Gastrocnemius medialis (tissue), 4 donors: ENCODE measurements around the gene PLSCR3.

Experiments
- CTCF ChIP-seq, 5 experiments: fragments of 450-650 bp in 3 of 5; fragments of 200-600 bp in 2 of 5; sonication (generic) in 2 of 5; IDR thresholded peaks in 4 of 5; conservative IDR thresholded peaks in 1 of 5; 1 replicate in 4 of 5; 2 replicates in 1 of 5; pipeline ENCODE4 v1.5.1; 2016 to 2019; ENCODE audit warnings: antibody characterized with exemption in 5 of 5, mild to moderate bottlenecking in 3 of 5, moderate library complexity in 3 of 5
- POLR2A ChIP-seq, 2 donors: fragments of 450-650 bp; IDR thresholded peaks; one replicate each; pipeline ENCODE4 v1.6.1; 2017; ENCODE audit warnings: antibody characterized with exemption in 2 of 2, mild to moderate bottlenecking in 2 of 2, moderate library complexity in 2 of 2

- TF ChIP-seq CTCF (IDR thresholded peaks at IDR 0.05 in 4 of 5, conservative IDR thresholded peaks at IDR 0.05 in 1 of 5) (no peak), POLR2A (IDR thresholded peaks at IDR 0.05) (no peak)
Observed at GRCh38 chr17:7383742-7384488, 10.4 kb downstream of the PLSCR3 start.
